ENCODE results near the gene SRPK3. TPM values are rescaled to one million over a fixed set of nuclear protein-coding genes. Genes with fewer than 3 reads are reported as not detected.
"Not testable (repeated sequence)": the region's sequence is repeated elsewhere in the genome, so short reads cannot be mapped to it uniquely, and the experiment has no call there.

The SRPK3 gene
- total RNA-seq, 1 donor from 2014 or later: 6.7 TPM

GRCh38 chrX:153807976-153808375, 27.1 kb downstream of the SRPK3 start:
- no peak for DNase-seq

- no peak for DNase-seq
These were observed 31.4 kb downstream of the SRPK3 start for GRCh38 chrX:153812220-153812619.

- DNase-seq: no peak
These were observed 32.3 kb downstream of the SRPK3 start for GRCh38 chrX:153813161-153813560.

GRCh38 chrX:153814591-153815315, 33.9 kb downstream of the SRPK3 start:
- DNase-seq: no peak

GRCh38 chrX:153816831-153817690, 36.2 kb downstream of the SRPK3 start:
- DNase-seq: no peak

- not testable (repeated sequence) for DNase-seq
These were observed 37.2 kb downstream of the SRPK3 start for GRCh38 chrX:153818064-153818463.

GRCh38 chrX:153818571-153819383, 37.9 kb downstream of the SRPK3 start:
- no peak for DNase-seq

- DNase-seq: no peak
These were observed 38.7 kb downstream of the SRPK3 start for GRCh38 chrX:153819384-153820040.

- DNase-seq: no peak
These were observed 39.8 kb downstream of the SRPK3 start for GRCh38 chrX:153820601-153821000.

GRCh38 chrX:153821066-153821465, 40.2 kb downstream of the SRPK3 start:
- DNase-seq: no peak

GRCh38 chrX:153824348-153824747, 43.5 kb downstream of the SRPK3 start:
- no peak for DNase-seq

GRCh38 chrX:153825042-153825441, 44.2 kb downstream of the SRPK3 start:
- no peak for DNase-seq

- DNase-seq: no peak
These were observed 46.2 kb downstream of the SRPK3 start for GRCh38 chrX:153827016-153827415.

GRCh38 chrX:153827903-153828302, 47.1 kb downstream of the SRPK3 start:
- DNase-seq: no peak

- DNase-seq: no peak
These were observed 47.5 kb downstream of the SRPK3 start for GRCh38 chrX:153828308-153828707.

GRCh38 chrX:153828723-153829548, 48.1 kb downstream of the SRPK3 start:
- no peak for DNase-seq

GRCh38 chrX:153829549-153829798, 48.6 kb downstream of the SRPK3 start:
- DNase-seq: no peak

GRCh38 chrX:153829799-153830639, 49.2 kb downstream of the SRPK3 start, which contains the start of gene PDZD4:
PDZD4 (minus strand) TSS chrX:153830544; CDS start chrX:153830298, 246 bp downstream.
- DNase-seq: no peak

- DNase-seq: no peak
These were observed 50.0 kb downstream of the SRPK3 start for GRCh38 chrX:153830640-153831428.

Measured in skin of body (tissue), 2 donors.